ENCODE results near the gene KIRREL2. TPM values are rescaled to one million over a fixed set of nuclear protein-coding genes. Genes with fewer than 3 reads are reported as not detected.

Gene KIRREL2
- total RNA-seq, 4 donors from 2014 or later, result 1.7 TPM; not detected in 3

- peak; percentile 69 to 97 (median 96) for DNase-seq
- Histone ChIP-seq H3K27me3 (no peaks in the 10 kb centered on the region), H3K36me3 (no peaks in the 10 kb centered on the region), H3K4me1 (peaks cover 0 to 31% (median 10%) of the 10 kb centered on the region in 4 donors), H3K9me3 (no peaks in the 10 kb centered on the region), H3K4me3 (peak overlapping the region; percentile 27 to 45 (median 38)), H3K27ac (peak overlapping the region; percentile 81 to 96 (median 94))
- peak in 1 of 2 donors; percentile 41 for TF ChIP-seq POLR2A (IDR thresholded peaks at IDR 0.05)
- TF ChIP-seq CTCF (IDR thresholded peaks at IDR 0.05), result no peak
These were observed 47.0 kb downstream of the KIRREL2 start for GRCh38 chr19:35903550-35904179.

GRCh38 chr19:35904311-35905068 is 47.8 kb downstream of the KIRREL2 start:
- TF ChIP-seq POLR2A (IDR thresholded peaks at IDR 0.05), result no peak
- no peak for TF ChIP-seq CTCF (IDR thresholded peaks at IDR 0.05)
- Histone ChIP-seq H3K9me3 (no peaks in the 10 kb centered on the region), H3K4me1 (peaks cover 0 to 37% (median 10%) of the 10 kb centered on the region in 4 donors), H3K36me3 (no peaks in the 10 kb centered on the region), H3K27me3 (no peaks in the 10 kb centered on the region), H3K27ac (peak overlapping the region; percentile 81 to 96 (median 94)), H3K4me3 (no peak overlapping the region)
- DNase-seq, result no peak

- H3K36me3 ChIP-seq, result no peaks in the 10 kb centered on the region
- peaks cover 0 to 44% (median 10%) of the 10 kb centered on the region in 4 donors for H3K4me1 ChIP-seq
- no peaks in the 10 kb centered on the region for H3K27me3 ChIP-seq
- DNase-seq, result no peak
- no peak overlapping the region for H3K4me3 ChIP-seq
- no peaks in the 10 kb centered on the region for H3K9me3 ChIP-seq
- TF ChIP-seq CTCF (IDR thresholded peaks at IDR 0.05) (no peak), POLR2A (IDR thresholded peaks at IDR 0.05) (no peak)
- H3K27ac ChIP-seq, result peak overlapping the region in 2 of 4 donors; percentile 4 to 96
These were observed 48.5 kb downstream of the KIRREL2 start for GRCh38 chr19:35905178-35905727.

- Histone ChIP-seq H3K4me1 (peaks cover 0 to 29% (median 8%) of the 10 kb centered on the region in 4 donors), H3K36me3 (no peaks in the 10 kb centered on the region), H3K27ac (peak overlapping the region; percentile 46 to 75 (median 60)), H3K27me3 (no peaks in the 10 kb centered on the region), H3K4me3 (peak overlapping the region in 2 of 4 donors; percentile 11 to 39), H3K9me3 (no peaks in the 10 kb centered on the region)
- TF ChIP-seq CTCF (IDR thresholded peaks at IDR 0.05) (no peak), POLR2A (IDR thresholded peaks at IDR 0.05) (no peak)
- DNase-seq, result no peak
These were observed 50.6 kb downstream of the KIRREL2 start for GRCh38 chr19:35907377-35907745.

GRCh38 chr19:35908010-35908441 is 51.3 kb downstream of the KIRREL2 start, which contains the start of gene TYROBP:
TYROBP (minus strand) TSS chr19:35908295; CDS start chr19:35908228, 67 bp downstream.
- Histone ChIP-seq H3K4me1 (peaks cover 0 to 23% (median 5%) of the 10 kb centered on the region in 4 donors), H3K36me3 (no peaks in the 10 kb centered on the region), H3K27me3 (no peaks in the 10 kb centered on the region), H3K27ac (peak within 1 kb of the TSS; percentile 46 to 75 (median 60)), H3K9me3 (no peaks in the 10 kb centered on the region), H3K4me3 (peak within 1 kb of the TSS in 2 of 4 donors; percentile 34 to 39)
- no peak for DNase-seq
- TF ChIP-seq POLR2A (IDR thresholded peaks at IDR 0.05) (no peak), CTCF (IDR thresholded peaks at IDR 0.05) (no peak)

Measured in Peyer's patch (tissue), 4 donors.